Ureter (tissue), 1 donor: Measurements from ENCODE around the gene B3GALT6. TPM values are rescaled to one million over a fixed set of nuclear protein-coding genes. Genes with fewer than 3 reads are reported as not detected.

ENCODE experiments used
- DNase-seq: peaks from one replicate; pipeline ENCODE4 v3.0.0-alpha.2; 2020; ENCODE audit warnings: low spot score
- total RNA-seq: library from RNA; stranded (reverse); gene quantifications from one replicate; pipeline ENCODE4 v1.2.4, GENCODE V29; 2023
- donor health status: DM: yes; HTN: yes; CAD: no.

The B3GALT6 gene
- total RNA-seq, 1 donor from 2014 or later, result 14.8 TPM

DNA sequence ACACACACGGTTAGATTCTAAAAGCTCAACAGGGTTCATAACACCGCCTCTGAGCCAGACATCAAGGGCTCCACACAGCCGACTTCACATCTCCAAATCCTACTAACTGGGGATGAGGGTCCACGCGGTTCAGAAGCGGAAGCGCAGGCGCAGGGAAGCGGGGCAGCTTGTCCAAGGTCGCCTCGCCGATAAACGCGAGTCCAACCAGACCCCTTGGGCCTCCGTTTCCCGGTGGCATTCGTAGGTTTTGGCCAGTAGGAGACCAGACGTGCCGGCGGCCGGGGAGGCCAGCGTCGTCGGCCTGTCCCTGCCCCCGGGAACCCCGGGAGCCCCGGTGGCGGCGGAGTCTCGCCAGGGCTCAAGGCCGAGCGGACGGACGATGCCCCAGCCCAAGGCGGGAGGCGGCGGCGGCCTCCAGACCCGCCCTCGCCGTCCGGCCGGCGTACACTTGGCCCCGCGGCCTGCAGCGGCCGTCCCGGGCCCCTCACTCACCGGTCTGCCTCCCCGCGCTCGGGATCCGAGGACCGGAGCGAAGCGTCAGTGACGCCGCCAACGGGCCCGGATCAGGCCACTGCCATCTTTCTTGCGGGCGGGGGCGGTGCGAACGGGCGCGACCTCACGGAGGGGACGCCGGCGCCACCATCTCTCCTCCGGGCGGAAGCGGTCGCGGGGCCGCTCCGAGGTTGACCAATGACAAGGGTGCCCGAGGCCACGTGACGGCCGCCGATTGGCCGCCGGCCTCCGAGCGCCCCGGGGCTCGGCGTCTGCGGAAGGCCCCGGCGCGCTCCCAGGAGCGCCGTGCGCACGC, 433 bp upstream of the B3GALT6 start, which contains the start of gene SDF4:
Gene SDF4 (minus strand): TSS at position 602 of the 808 bp plus-strand sequence. CDS start 3,229 bp downstream, outside the sequence.
- DNase-seq, result peak; percentile 96

DNA sequence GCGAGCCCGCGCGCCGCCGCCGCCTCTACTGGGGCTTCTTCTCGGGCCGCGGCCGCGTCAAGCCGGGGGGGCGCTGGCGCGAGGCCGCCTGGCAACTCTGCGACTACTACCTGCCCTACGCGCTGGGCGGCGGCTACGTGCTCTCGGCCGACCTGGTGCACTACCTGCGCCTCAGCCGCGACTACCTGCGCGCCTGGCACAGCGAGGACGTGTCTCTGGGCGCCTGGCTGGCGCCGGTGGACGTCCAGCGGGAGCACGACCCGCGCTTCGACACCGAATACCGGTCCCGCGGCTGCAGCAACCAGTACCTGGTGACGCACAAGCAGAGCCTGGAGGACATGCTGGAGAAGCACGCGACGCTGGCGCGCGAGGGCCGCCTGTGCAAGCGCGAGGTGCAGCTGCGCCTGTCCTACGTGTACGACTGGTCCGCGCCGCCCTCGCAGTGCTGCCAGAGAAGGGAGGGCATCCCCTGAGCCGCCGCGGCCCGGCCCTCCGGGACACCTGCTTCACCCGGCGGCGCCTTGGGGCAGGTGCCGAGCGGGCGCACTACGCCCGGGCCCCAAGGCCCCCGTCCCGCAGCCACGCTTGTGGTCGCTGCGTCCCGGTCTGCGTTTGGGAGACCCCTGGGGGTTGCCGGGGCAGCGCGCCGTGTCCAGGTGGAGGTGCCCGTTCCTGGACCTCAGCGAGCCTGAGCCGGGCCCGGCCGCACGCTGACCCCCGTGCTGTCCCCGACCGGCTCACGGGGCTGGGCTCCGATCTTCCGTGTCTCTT, 944 bp downstream of the B3GALT6 start:
- DNase-seq, result no peak

DNA sequence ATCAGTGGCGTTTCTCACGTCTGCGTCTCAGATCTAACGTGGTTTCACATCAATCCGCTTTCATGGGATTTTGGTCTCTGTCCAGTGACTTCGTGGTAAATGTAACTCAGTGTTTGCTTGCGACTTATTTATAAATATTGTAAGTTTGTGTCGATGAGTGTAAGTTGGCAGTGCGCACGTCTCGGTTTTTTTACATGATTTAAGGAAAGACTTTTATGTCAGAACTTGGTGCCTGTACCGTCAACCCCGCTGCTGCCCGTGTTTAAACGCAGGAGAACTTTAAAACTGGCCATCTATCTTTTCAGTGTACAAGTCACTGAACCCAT, 1.5 kb downstream of the B3GALT6 start:
- no peak for DNase-seq

DNA sequence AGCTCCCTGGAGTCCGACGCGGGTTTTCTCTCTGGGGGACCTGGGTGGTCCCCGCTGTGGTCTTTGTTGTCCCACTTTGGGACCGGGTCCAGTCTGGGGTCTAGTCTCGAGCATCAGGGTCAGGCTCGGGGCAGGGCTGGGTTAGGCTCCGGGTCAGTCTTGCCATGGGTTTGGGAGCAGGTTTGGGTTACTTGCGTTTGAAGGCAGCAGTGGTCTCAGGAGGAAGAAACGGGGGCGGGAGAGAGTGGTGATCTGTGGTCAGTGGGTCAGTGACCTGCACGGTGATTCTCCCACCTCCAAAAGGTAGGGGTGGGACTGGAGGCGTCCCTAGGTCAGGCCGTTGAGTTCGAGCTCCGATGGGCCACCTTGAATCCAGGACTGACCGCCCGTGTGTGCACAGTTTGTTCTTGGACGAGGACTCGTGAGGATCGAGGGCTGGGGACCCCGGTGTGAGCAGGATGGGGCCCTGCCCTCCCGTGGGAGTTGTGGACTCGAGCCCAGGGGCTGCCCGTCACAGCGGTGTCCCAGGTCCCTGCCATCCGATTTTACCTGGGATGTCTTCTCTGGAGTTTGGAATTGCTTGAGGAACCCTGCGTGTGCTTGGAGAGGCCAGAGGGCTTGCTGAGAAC, 2.3 kb downstream of the B3GALT6 start:
- DNase-seq, result no peak

DNA sequence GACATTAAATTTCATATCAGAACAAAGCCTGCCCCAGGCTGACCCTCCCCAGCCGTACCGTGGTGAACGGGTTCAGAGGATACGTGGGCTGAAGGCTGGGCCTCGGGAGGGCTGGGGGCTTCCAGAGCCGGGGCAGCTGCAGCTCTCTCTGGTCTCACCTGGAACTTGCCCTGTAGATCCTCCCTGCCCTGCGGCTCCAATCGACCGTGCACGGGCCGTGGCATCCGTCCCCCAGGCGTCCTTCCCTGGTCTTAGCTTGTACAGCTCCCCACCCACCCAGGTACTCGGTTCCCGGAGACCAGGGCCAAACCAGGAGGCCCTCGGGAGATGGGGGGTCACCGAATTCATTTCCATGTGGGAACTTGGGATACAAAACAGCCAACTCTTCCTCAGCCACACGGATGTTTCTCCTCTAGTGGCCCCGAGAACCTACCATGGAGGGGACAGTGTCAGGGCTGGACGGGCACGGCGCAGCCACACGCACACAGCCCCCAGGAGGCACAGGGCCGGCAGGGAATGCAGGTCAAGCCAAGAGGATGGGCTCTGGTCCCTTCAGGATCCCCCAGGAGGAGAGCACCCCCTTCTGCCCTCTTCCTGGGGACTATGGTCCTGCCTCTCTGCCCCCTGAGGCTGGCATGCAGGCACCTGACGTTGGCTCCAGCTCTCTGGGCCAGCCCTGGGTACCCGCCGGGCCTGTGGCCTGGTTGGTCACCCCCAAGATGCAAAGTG, 3.1 kb downstream of the B3GALT6 start:
- DNase-seq, result no peak

DNA sequence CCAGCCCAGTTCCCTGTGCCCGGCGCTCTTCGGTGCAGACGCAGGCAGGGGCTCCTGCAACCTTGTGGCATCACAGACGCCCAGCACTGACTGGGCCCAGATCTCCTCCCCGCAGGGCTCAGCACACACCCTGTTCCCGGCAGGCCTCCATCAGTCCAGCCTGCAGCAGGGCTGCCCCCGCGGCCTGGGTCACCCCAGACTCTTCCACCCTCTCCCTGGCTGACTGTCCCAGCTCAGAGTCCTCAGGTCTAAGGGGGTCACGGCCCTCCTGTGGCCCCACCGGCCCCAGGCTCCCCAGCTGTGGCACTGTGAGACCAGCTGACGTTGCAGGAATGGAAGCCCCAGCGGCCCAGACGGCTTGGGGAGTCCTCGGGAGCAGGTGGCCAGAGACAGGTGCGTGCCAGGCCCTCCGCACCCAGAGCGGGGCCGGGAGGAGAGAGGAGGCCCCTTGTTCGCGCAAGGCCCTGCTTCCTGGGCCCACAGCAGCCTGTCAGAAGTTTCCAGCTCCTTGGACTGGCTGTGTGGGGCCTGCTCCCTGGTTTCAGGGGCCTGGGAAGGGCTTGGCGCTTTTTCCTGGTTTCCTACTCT, 4.2 kb downstream of the B3GALT6 start:
- DNase-seq, result no peak

DNA sequence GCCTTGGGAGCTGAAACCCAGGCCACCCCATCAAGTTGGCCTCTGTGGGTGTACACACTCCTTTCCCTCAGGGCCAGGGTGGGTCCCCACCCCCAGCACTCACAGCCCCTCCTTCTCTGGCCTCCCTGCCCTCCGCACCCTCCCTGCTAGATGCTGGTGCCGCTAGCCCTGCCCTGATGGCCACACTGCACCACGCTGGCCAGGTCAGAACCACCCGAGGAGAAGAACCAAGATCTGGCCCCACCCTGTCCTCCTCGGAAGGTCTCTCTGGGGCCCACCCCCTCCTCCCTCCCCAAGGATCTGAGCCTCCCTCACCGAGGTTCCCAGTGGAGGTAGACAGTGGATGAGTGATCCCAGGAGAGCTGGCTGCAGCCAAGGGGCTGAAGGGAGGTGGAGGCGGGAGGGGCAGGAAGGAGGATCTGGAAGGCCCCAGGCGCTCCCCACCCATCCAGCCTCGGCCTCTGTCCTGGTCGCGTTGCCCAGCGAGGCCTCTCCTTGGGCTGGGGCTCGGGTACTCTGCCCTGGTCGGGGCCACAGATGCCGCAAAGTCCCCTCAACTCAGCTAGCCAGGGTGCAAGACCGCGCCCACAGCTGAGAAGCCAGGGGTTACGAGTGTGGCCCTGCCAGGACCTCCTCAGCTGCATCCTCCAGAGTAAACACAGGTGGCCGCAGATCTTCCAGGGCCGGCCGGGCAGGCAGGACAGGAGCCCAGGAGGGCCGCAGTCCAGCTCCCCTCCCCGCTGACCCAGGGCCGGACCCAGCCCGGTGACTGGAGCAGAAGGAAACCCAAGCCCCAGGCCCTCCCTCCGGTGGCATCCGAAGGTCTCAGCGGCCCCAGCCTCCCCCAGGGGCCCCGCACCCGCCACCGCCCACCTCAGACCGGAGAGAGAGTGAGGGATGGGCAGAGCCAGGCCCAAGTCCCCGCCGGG, 5.2 kb downstream of the B3GALT6 start:
- DNase-seq, result no peak

DNA sequence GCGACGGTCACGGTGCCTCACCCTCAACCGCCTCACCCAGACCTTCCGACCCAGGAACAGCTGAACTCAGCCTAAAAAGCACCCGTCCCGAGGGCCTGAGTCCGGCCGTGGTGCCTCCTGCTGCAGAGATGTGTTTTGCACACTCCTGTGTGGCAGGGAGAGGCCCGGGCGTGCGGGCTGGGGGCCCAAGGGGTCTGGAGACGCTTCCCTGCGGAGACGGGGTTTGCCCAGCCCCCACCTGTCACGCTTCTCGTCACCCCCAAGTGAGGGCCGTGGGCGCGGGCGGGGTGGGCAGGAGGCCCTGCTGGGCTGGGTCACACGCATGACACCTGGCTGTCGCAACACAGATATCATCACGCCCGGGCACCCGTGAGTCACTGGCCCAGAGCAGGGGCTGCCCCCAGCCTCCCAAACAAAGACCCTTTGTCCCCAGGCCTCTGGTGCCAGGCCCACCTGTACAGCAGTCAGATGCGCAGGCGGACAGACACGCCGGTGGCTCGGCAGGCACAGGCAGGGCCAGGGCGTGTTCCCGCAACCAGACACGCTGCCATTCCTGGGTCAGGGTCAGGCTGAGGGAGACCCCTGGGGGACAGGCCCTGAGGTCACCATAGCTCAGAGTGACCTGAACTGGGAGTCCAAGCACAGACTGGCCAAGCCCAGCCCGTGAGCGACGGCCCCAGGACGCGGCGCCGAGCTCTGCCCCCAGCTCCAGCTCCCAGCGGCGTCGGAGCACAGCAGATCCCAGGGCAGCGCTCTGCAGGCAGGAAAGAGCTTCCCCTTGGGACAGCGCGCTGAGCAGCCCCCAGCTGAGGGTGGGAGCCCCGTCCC, 6.1 kb downstream of the B3GALT6 start:
- DNase-seq, result no peak

DNA sequence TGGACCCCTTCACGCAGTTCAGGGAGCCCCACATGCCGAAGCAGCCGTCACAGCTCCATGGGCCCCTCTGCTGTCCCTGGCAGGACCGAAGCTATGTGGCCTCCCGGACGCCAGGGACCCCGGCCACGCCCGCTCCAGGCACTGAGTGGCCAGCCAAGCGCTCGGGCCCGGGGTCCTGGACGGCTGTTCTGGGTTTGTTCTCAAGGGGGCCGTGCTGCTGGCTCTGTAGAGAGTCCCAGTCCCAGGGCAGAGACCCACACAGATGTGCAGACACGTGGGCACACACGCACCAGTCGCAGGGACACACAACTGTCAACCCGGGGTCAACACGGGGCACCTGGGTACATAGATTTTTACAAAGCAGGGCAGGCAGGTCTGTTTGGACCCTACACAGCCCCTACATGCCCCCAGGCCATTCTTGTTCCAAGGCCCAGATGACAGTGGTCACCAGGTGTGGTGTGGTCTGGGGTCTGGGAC, 6.7 kb downstream of the B3GALT6 start:
- no peak for DNase-seq

DNA sequence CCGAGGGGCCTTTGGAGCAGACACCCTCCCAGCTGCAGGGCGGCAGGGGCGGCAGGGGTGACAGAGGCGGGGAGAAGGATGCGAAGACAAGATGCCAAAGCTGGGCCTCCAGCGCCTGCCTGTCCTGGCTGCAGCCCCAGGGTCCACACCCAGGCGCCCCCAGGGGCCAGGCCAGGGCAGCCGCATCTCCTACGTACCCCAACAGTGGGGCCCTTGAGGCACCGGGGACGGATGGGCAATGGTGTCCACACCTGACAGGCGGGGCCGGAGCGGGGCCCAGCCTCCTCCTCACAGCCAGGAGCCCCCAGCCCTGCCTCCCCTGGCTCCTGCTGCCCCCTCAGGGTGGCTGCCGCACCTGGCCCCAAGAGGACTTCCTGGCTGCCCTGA, 7.2 kb downstream of the B3GALT6 start:
- no peak for DNase-seq

DNA sequence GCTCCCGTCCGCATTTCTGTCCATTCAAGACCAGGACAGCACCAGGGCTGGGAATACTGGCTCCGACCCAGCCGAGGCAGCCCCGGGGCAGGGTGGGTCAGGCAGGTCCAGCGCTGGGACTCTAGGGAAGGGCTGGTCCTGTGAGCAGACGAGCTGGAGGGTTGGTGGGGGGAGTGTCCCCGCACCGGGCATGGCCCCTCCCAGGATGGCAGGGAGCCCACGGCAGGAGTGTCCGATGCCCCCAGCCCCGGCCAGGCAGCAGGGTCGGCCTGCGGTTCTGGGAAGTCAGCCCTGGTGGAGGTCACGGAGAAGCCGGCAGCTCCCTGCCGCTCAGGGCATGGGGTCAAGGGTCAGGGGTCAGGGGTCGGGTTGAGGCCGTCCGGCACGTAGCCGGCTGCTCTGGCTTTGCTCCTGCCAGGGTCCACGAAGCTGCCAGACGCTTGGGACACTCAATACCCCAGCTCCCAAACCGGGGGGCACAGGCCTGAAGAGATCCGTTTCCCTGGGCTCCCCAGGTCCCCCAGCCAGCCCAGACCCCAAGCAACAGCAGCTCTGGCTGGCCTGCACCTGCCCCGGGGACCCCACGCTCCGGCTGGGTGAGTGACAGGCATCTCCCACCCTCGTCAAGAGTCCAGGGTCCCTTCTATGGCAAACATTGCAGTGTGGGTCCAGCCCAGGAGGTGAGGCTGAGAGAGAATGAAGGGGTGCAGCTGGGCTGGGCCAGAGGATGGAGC, 7.7 kb downstream of the B3GALT6 start:
- DNase-seq, result no peak

DNA sequence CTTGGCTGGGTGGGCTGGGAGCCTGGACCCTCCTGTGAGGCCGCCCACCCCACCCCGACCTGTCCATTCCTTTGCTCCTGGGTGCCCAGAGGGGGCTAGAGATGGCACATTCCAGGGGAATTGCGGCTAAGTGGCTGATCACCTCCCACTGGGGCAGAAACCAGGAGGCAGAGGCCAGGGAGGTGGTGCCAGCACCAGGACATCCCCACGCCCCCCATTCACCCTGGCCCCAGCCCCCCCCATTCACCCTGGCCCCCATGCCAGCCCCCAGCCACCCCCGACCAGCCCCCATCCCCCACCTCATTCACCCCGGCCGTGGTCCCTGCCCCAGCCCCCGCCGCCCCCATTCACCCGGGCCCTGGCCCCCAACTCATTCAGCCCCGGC, 8.3 kb downstream of the B3GALT6 start:
- DNase-seq, result no peak

DNA sequence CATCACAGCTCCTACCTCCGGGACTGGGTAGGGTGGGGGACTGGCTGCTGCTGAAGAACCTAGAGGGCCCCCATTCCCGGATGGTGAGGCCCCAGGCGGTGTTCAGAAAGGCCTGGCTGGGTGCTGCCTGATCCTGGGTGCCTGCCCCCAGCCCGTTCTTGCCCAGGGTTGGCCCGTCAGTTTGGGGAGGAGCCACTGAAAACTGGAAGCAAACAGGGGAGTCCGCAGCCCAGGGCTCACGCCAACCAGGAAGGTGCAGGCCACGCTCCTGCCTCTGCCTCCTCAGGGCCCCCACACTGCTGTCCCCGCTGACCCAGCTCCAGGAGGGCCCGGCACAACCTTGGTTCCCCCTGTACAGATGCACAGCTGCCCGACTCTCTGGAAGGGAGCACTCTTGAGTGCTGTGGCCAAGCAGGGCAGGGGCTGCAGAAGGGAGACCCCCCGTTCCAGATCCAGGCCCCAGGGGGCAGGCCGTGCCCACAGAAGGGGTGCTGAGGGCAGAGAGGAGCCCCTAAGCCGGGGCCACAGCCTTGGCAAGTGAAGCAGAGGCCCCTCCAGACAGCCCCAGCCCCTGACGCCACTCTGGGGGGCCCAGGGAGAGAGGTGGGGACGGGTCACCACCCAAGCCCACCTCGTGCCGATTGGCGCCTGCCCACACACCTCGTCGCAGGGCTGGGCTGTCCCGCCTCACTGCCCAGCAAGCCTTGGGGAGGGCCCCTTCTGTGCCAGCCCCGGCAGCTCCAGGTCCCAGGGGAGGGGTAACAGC, 9.0 kb downstream of the B3GALT6 start:
- DNase-seq, result no peak

DNA sequence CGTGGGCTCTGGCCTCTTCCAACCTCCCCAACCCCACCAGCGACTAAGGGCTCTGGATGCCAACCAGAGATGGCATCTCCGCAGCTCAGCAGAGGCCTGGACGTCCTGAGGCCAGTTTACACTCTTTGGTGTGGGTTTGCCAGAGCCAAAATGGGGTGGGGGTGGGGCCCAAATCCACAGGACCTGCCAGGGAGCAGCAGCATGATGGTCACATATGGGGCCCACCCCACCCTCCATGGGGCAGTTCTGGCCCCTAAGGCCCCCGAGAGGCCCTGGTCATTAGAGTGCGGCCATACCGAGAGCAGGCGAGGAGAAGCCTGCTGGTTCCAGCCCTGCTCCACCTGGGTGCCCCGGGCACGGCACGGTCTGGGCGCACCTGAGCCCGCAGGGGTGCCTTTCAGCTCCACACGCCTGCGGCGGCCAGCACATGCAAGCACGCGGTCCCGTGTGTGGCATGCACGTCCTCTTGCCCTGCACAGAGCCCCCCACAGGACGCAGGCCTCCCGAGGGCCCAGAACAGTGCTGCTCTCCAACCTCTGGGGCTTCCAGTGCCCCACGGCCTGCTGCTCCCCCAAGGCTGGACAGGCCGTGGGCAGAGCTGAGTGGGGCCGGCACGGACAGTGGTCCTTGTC, 9.7 kb downstream of the B3GALT6 start:
- DNase-seq, result no peak

DNA sequence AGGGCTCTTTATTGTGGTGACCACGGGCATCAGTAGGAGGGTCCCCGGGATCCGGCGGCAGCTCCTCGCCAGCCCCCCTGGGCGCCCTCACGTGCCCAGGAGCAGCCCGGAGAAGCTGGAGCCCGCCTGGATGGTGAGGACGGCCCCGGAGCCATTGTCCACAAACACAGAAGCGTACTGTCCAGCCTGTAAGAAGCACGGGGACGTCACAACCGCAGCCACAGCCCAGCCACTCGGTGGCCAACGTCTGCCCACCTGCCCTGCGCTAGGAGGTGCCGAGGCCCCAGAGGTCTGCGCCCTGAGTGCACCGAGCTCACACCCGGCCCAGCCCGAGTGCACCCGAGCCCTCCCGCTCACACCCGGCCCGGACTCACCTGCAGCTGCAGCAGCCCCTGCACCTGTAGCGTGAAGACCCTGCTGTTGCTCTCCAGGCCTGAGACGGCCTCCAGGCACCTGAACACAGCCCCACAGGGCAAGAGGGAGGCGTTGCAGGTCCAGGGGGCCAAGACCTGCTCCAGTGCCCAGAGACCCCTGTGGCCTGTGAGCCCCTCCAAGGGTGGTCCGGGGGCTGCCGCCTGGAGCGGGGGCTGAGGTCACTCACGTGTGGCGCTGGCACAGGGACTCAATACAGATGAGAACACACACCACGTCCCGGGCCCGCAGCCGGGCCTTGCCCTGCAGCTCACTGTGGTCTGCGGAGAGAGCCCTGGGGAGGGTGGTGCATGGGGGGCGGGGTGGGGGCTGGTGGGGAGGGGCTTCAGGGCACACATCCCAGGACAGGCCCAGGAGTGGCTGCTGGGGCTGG, 10.6 kb downstream of the B3GALT6 start:
- no peak for DNase-seq

DNA sequence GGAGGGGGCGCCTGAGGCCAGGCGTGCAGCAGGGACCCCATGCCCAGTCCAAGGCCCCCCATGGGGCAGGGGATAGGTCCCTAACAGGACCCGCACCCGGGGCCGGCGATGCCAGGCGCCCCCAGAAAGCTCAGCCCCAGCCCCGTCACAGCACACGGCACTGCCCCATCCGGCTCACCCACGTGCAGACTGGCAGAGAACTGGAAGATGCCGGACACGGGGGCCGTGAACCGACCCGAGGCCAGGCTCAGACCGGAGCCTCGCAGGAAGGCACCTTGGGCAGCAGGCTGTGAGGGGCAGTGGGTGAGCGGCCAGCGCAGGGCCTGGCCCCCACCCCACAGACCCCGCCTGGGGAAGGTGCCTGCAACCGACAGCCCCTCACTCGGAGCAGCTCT, 11.2 kb downstream of the B3GALT6 start:
- DNase-seq, result no peak

DNA sequence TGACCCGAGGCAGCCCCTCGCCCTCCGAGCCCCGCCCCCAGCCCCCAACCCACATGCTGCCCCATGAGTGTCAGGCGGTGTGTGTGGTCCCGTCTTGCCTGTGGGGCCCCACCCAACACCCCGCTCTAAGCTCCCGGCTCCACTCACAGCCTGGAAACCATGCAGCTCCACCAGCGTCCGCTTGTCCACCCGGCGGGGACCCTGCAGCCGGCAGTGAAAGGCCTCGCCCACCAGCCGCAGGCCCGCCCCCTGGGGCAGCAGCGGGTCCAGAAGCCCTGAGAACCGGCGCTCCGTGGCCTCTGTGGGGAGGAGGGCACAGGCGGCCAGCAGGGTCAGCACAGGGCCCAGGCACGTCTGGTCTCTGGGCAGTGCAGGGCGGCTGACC, 11.8 kb downstream of the B3GALT6 start:
- DNase-seq, result no peak
